HG03571 (cell line): ENCODE results near the gene SCFD2.

Experiments used
- ATAC-seq: cut with Tn5 transposase; IDR thresholded peaks from one replicate; pipeline ENCODE4 v1.9.1; 2021; ENCODE audit not compliant: unreplicated experiment

SCFD2 gene

DNA sequence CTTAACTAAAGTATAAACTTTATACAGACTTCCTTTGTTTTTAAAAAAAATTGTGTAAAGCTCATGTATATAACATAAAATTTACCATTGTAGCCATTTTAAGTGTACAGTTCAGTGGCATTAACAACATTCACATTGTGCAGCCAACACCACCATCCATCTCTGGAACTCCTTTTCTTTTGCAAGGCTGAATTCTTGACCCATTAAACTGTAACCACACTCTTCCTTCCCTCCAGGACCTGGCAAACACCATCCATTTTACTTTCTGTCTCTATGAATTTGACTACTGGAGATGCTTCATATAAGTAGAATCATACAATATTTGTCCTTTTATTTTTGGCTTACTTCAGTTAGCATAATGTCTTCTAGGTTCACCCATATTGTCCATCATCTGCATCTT lies 399.1 kb downstream of the SCFD2 start:
- no peak for ATAC-seq

GRCh38 chr4:52966172-52966571 lies 399.7 kb downstream of the SCFD2 start:
- no peak for ATAC-seq

DNA sequence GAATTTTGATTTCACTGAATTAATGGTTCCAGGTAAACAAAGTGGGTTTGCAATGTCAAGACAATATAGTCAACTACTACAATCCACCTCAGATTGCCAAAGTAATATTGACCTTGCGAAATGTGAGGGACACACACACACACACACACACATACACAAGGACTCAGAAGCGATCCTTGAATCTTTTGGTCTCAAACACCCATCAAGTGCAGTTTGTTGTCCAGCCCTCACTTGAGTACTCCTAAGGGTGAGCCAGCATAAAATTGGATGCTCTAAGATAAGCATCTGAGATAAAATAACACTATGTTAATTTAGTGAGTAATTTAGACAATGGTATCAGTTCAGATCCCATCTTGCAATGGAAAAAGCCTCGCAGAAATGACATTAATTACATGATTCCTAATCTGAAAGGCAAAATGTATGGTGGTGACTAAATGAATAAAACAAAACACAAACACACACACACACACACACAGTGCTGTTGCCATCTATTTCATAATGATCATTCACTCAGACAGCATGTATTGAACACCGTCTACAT lies 401.2 kb downstream of the SCFD2 start:
- no peak for ATAC-seq

- no peak for ATAC-seq
Observed at GRCh38 chr4:52964011-52964410, 401.9 kb downstream of the SCFD2 start.

- ATAC-seq, result no peak
Observed at GRCh38 chr4:52962721-52963120, 403.1 kb downstream of the SCFD2 start.

DNA sequence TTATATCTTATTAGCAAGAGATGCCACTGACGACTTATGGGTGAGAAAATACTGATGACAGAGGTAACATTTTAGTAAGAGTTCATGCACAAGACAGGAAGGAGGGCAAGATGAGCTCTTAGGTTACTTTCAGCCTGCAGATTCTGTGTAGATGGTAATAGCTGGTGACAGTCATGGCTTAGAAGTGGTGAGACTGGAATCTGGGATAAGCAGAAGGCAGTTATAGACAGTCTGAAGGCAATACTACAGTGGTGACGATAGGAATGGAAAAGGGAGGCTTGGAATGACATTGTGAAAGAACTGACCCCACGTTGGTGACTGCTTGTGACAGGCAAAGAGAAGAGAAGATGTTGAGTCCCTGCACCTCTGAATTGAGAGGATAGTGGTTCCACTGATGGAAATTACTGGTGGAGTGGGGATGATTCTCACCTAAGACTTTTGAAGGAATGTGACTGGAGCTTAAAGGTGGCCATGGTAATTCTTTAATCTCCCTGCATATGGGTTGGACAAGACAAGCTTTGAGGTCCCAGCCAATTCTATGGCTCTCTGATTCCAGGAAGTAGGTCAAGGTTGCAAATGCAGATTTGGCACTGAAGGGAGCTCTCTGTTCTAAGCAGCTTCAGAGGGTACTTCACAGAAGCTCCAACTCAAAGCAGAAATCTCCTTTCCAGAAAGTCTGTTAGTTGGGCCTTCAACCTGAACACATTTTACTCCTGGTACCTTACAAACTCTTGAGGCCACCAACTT lies 404.0 kb downstream of the SCFD2 start:
- ATAC-seq, result no peak

- ATAC-seq, result no peak
Observed at GRCh38 chr4:52959541-52959940, 406.3 kb downstream of the SCFD2 start.

DNA sequence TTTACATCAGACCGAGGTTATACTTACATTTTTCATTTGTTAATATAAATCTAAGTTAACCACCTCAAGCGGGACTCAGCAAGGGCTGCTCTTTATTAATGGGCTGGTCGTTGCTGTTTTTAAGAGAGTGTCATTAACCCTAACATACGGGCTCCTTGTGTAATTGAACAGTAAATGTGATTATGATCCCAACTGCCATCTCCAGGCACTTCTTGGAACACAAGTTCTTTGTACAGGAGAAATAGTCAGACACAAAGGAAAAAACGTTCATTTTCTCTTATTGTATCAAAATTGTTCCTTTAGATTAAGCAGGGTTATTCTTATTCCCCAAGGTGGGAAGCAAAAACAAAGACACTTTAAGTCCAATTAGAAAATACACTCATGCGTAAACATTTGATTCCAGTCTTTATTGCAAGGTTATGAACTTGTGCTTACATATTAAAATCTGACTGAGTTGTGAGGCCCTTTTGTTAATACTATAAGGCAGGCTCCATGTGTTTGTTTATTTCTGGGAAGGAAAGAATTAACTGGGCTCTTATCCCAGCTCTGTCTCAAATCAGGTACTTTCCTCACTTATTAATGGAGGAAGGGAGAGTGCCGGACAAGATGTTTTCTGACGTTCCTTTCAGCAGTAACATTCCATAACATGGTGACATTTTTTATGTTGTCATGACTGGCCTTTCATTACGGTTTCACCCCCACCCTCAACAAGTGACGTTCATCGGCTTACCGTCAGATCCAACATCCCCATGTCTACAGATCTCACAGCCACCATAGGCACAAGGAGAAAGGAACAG lies 407.8 kb downstream of the SCFD2 start:
- ATAC-seq, result no peak

DNA sequence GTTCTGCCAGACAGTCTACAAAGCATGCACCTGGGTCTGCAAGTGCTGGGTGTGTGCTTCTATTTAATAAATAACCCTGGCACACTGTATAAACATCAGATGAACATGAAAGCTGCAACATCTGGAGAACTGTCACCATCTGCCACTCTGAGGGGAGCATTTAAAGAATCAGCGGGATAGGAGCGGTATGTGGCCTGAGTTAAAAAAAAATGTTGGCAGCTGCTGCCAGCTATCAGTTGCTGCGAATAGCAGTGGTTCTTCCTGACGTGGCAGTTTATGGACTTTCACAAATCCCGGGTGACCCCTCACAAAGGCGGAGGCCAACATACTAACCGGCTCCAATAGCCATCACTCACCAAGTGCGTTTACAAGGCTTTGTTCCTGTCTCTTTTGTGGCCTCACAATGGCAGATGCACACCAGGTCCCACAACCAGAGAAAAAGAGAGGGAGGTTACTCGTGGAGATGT lies 408.6 kb downstream of the SCFD2 start:
- no peak for ATAC-seq

DNA sequence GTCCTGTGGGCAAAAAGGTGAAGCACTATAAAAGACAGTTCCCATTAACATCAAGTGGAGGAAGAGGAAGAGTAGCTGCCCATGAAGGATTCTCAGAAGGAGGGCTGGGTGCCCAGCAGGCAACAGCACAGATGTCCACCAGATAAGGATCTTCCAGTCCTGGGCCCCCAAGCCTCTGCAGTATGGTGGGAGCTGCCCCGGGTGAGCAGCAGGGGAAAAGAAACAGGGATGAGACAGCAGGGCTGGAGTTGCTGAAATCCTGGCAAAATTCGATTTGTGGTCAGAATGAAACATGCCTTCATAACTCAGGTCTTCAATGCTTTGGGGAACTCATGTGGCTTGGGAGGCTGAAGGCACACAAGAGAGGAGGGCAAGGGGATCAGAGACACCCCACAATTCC lies 409.2 kb downstream of the SCFD2 start:
- ATAC-seq, result no peak

- ATAC-seq, result no peak
Observed at GRCh38 chr4:52954560-52955170, 411.2 kb downstream of the SCFD2 start.

GRCh38 chr4:52952540-52952939 lies 413.3 kb downstream of the SCFD2 start:
- no peak for ATAC-seq

GRCh38 chr4:52951016-52951415 lies 414.8 kb downstream of the SCFD2 start:
- no peak for ATAC-seq

- no peak for ATAC-seq
Observed at GRCh38 chr4:52950226-52950625, 415.6 kb downstream of the SCFD2 start.

DNA sequence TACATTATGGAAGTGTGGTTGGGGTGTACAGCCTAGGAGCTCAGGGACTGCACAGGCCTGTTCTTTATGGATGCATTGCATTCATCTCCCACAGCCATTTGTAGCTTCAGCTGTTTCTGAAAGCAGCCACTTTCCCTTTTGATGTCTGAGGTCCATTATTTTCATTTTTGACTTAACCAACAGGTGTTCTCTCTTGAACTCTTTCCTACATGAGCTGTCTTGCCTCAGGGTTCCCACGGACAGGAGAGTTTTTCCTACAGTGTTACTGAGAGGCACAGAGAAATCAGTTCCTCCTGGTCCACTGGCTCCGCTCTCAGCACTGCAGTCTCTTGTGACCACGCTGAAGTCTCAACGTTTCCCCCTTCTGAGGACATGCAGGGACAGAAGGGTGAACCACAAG lies 416.5 kb downstream of the SCFD2 start:
- ATAC-seq, result no peak

GRCh38 chr4:52948057-52948423 lies 417.8 kb downstream of the SCFD2 start:
- ATAC-seq, result no peak

- no peak for ATAC-seq
Observed at GRCh38 chr4:52947401-52948056, 418.3 kb downstream of the SCFD2 start.

- no peak for ATAC-seq
Observed at GRCh38 chr4:52946855-52947254, 419.0 kb downstream of the SCFD2 start.

- no peak for ATAC-seq
Observed at GRCh38 chr4:52945982-52946381, 419.9 kb downstream of the SCFD2 start.

GRCh38 chr4:52945326-52945898 lies 420.4 kb downstream of the SCFD2 start:
- ATAC-seq, result no peak

DNA sequence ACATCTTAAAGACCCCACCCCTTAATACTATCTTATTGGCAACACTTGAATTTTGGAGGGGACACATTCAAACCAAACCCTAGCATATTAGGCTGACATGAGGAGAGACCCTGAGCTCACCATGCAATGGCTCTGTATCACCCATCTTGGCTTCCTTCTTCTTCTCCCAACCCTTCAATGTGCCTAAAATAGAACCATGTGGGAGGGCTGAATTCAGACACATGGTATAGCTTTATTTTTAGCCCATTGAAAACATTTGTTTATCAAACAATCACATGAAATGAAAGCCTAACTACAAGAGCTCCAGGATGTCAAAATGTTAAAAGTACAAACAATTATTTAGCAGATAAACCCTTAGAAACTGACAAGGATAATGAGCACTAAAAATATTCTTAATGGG lies 422.2 kb downstream of the SCFD2 start:
- ATAC-seq, result no peak
